Thyroid gland (tissue), 4 donors: ENCODE results near the gene DCHS1. TPM values are rescaled to one million over a fixed set of nuclear protein-coding genes. Genes with fewer than 3 reads are reported as not detected.
A peak's percentile ranks its signal among the peaks of the same experiment; 100 is the strongest.

ENCODE experiments used
- DNase-seq, 2 donors: peaks; one replicate each; pipeline ENCODE4 v3.0.0-alpha.2; 2019
- H3K27ac ChIP-seq, 3 donors: fragments of 200-600 bp; sonication (generic); 1 replicate in 2 of 3; 2 replicates in 1 of 3; pipeline ENCODE4 v1.5.1; 2016 to 2019; ENCODE audit warnings: mild to moderate bottlenecking in 1 of 3, moderate library complexity in 1 of 3
- H3K27me3 ChIP-seq: fragments of 200-600 bp; sonication (generic); one replicate; pipeline ENCODE4 v1.5.1; 2019
- H3K36me3 ChIP-seq, 2 donors: fragments of 200-600 bp; sonication (generic); one replicate each; pipeline ENCODE4 v1.5.1; 2016 to 2019
- H3K4me1 ChIP-seq, 2 donors: fragments of 200-600 bp; sonication (generic); one replicate each; pipeline ENCODE4 v1.5.1; 2017 to 2019
- H3K4me3 ChIP-seq, 3 donors: fragments of 200-600 bp; sonication (generic); replicated peaks in 1 of 3; 1 replicate in 2 of 3; 2 replicates in 1 of 3; pipeline ENCODE4 v1.5.1; 2016; ENCODE audit warnings: mild to moderate bottlenecking in 1 of 3
- H3K9me3 ChIP-seq: fragments of 200-600 bp; sonication (generic); one replicate; pipeline ENCODE4 v1.5.1; 2017
- CTCF ChIP-seq, 6 experiments: fragments of 200-600 bp in 3 of 6; fragments of 450-650 bp in 3 of 6; sonication (generic) in 3 of 6; IDR thresholded peaks; one replicate each; pipeline ENCODE4 v1.5.1; 2016 to 2019; ENCODE audit warnings: antibody characterized with exemption in 6 of 6, mild to moderate bottlenecking in 2 of 6, inconsistent platforms in 1 of 6, moderate library complexity in 1 of 6
- POLR2A ChIP-seq, 2 donors: fragments of 450-650 bp; IDR thresholded peaks; one replicate each; pipeline ENCODE4 v1.6.1; 2017; ENCODE audit warnings: antibody characterized with exemption in 2 of 2, mild to moderate bottlenecking in 2 of 2, moderate library complexity in 1 of 2
- WGBS, 2 donors: methylation state at CpG; one replicate each; pipeline ENCODE4 v1.1.5; 2017; 5-methylcytosine and 5-hydroxymethylcytosine counted together
- intact Hi-C: fragments of 100-400 bp; cut with DNase I; formaldehyde crosslinking; loops from one replicate; pipeline ENCODE4 v1.15.1; 2023
- total RNA-seq, 4 donors: library from RNA; depleted of rRNA; stranded (reverse); fragments of >200 nt; gene quantifications; one replicate each; pipeline ENCODE4 v1.2.3, GENCODE V29; 2016

The DCHS1 gene
- total RNA-seq, 4 donors from 2014 or later = 5.6 to 14.4 (median 9.6) TPM

DNA sequence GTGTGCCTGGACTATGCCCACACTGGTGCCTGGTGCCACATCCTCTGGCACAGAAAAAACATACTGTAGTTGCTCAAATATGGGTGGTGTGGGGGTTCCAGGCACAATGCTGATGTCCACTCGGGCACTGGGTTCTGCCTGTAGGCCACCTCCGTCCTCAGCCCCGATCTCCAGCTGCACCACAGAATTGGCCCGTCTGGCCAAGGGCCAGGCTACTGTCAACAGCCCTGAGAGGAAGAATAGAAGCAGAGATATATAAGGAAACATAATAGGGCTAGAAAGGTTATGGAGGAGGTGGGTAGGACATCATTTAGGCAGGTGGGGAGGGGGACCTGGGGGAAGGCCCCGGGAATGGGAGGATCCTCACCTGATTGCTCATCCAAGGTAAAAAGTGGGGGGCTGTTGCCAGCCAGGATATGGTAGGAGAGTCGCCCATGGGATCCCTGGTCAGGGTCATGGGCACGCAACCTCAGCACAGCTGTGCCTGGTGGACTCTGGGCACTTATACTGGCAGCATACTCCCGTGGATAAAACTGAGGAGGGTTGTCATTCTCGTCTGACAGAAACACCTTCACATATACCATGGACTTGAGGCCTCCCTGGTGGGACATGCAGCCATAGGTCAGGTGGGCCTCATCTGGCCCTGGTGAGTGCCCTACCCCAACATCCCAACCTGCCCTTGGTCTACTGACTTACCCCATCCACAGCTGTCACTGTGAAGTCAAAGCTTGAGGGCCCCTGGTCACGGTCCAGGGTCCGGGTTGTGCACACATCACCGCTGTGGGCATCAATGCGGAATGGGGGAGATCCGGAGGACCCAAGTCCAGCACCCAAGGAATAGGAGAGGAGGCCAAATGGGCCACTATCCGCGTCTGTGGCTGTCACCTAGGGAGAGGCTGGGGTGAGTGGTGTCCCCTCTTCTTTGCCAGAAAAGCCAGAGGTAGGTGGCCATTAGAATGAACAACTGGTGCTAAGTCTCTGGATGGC lies 21.9 kb downstream of the DCHS1 start:
- TF ChIP-seq CTCF (IDR thresholded peaks at IDR 0.05) (no peak), POLR2A (IDR thresholded peaks at IDR 0.05) (no peak)
- Histone ChIP-seq H3K27me3 (no peaks in the 10 kb centered on the region), H3K27ac (peak overlapping the region in 1 of 3 donors; percentile 23), H3K4me3 (no peak overlapping the region), H3K36me3 (no peaks in the 10 kb centered on the region), H3K9me3 (no peaks in the 10 kb centered on the region), H3K4me1 (peaks cover 11 to 41% of the 10 kb centered on the region in 2 donors)
- DNase-seq = no peak
- WGBS, 2 donors = 89% methylated on average over 16 of the region's 16 CpGs
- intact Hi-C loops = no loop called here

DNA sequence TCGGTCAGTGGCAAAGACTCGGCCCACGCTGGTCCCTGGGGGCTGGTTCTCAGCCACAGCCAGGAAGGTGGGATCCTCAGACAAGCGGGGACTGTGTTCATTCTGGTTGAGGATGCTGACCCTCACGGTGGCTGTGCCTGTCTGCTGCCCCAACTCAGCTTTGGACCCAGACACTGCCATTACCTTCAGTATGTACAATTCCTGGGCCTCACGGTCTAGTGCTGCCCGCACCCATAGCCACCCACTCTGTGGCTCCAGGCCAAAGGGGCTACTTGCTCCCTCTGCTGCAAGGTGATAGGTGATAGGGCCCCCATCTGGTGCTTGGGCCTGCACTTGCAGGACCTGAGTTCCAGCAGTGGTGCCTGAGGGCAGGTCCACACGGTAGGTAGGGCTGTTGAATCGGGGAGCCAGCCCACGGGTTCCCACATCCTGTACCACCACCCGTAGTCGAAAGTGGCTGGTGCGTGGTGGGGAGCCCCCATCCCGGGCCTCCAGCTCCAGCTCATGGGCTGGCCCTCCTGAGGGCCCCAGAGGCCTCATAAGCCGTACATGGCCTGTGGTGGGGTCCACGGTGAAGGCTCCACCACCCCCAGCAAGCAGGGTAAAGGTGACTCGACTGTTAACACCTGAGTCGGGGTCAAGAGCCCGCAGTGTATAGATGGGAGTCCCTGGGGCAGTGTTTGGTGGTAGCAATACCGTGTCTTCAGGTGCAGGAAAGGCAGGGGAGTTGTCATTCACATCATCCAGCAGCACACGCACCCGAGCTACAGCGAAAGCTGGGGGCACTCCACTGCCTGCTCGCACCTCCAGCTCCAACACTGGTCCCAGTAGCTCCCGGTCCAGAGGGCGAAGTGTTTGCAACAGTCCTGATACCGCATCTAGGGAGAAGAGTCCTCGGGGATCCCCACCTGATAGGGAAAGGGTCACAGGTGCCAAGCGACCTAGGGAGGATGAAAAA lies 23.2 kb downstream of the DCHS1 start:
- WGBS, 2 donors = 94 to 96% methylated on average over 17 to 24 of the region's 29 CpGs

GRCh38 chr11:6631361-6631890 lies 24.2 kb downstream of the DCHS1 start:
- H3K36me3 ChIP-seq = no peaks in the 10 kb centered on the region
- WGBS, 2 donors = 85 to 90% methylated on average over 11 of the region's 11 CpGs
- peaks cover 0 to 22% of the 10 kb centered on the region in 2 donors for H3K4me1 ChIP-seq
- DNase-seq = no peak
- intact Hi-C loops = no loop called here
- no peaks in the 10 kb centered on the region for H3K9me3 ChIP-seq
- H3K27ac ChIP-seq = no peak overlapping the region
- H3K27me3 ChIP-seq = no peaks in the 10 kb centered on the region
- no peak overlapping the region for H3K4me3 ChIP-seq
- no peak for TF ChIP-seq CTCF (IDR thresholded peaks at IDR 0.05)
- no peak for TF ChIP-seq POLR2A (IDR thresholded peaks at IDR 0.05)

More for the DNA sequence above, 23.2 kb downstream of the DCHS1 start:
- no peaks in the 10 kb centered on the region for H3K36me3 ChIP-seq
- no peaks in the 10 kb centered on the region for H3K27me3 ChIP-seq
- no peak overlapping the region for H3K27ac ChIP-seq
- no peaks in the 10 kb centered on the region for H3K9me3 ChIP-seq
- intact Hi-C loops = no loop called here
- no peak for TF ChIP-seq POLR2A (IDR thresholded peaks at IDR 0.05)
- TF ChIP-seq CTCF (IDR thresholded peaks at IDR 0.05) = no peak
- DNase-seq = no peak
- H3K4me1 ChIP-seq = peaks cover under 1 to 30% of the 10 kb centered on the region in 2 donors
- H3K4me3 ChIP-seq = no peak overlapping the region

GRCh38 chr11:6630632-6631291 lies 24.8 kb downstream of the DCHS1 start:
- DNase-seq = peak in 1 of 2 donors; percentile 33
- H3K27ac ChIP-seq = no peak overlapping the region
- H3K27me3 ChIP-seq = no peaks in the 10 kb centered on the region
- intact Hi-C loops = no loop called here
- no peaks in the 10 kb centered on the region for H3K9me3 ChIP-seq
- no peak for TF ChIP-seq CTCF (IDR thresholded peaks at IDR 0.05)
- TF ChIP-seq POLR2A (IDR thresholded peaks at IDR 0.05) = no peak
- H3K4me3 ChIP-seq = peak overlapping the region in 1 of 3 donors; percentile 24
- 60 to 73% methylated on average over 18 to 22 of the region's 28 CpGs for WGBS, 2 donors
- H3K36me3 ChIP-seq = peaks cover 0 to under 1% of the 10 kb centered on the region in 2 donors
- H3K4me1 ChIP-seq = peaks cover 0 to 16% of the 10 kb centered on the region in 2 donors
